ENCODE measurements around the gene MAP1LC3B.
"Not testable (repeated sequence)": the region's sequence is repeated elsewhere in the genome, so short reads cannot be mapped to it uniquely, and the experiment has no call there.

The MAP1LC3B gene

GRCh38 chr16:87389914-87390313, 2.2 kb upstream of the MAP1LC3B start:
- H3K27me3 ChIP-seq (ENCODE audit: control insufficient read depth in 5 of 5, insufficient read depth in 4 of 5, low read length in 5 of 5); H3K9ac ChIP-seq (ENCODE audit: low read length in 5 of 5); H3K9me3 ChIP-seq (ENCODE audit: control insufficient read depth in 5 of 5, low read length in 5 of 5); H3K36me3 ChIP-seq (ENCODE audit: control insufficient read depth in 5 of 5, insufficient read depth in 5 of 5, low read length in 5 of 5); H3K4me3 ChIP-seq (ENCODE audit: low read depth in 1 of 5, low read length in 5 of 5); H3K27ac ChIP-seq (ENCODE audit: low read depth, low read length): not testable (repeated sequence)
- peaks cover 11 to 50% (median 43%) of the 10 kb centered on the region in 5 donors for H3K4me1 ChIP-seq (ENCODE audit: control insufficient read depth in 5 of 5, insufficient read depth in 5 of 5, low read length in 5 of 5)

- peak overlapping the region; percentile 98 for H3K27ac ChIP-seq (ENCODE audit: low read depth, low read length)
- H3K36me3 ChIP-seq (ENCODE audit: control insufficient read depth in 5 of 5, insufficient read depth in 5 of 5, low read length in 5 of 5) = no peaks in the 10 kb centered on the region
- peak overlapping the region in 4 of 5 donors; percentile 69 to 90 (median 82) for H3K4me3 ChIP-seq (ENCODE audit: low read depth in 1 of 5, low read length in 5 of 5)
- H3K9me3 ChIP-seq (ENCODE audit: control insufficient read depth in 5 of 5, low read length in 5 of 5) = no peaks in the 10 kb centered on the region
- peak overlapping the region; percentile 17 to 95 (median 84) for H3K9ac ChIP-seq (ENCODE audit: low read length in 5 of 5)
- peaks cover 14 to 56% (median 46%) of the 10 kb centered on the region in 5 donors for H3K4me1 ChIP-seq (ENCODE audit: control insufficient read depth in 5 of 5, insufficient read depth in 5 of 5, low read length in 5 of 5)
- no peaks in the 10 kb centered on the region for H3K27me3 ChIP-seq (ENCODE audit: control insufficient read depth in 5 of 5, insufficient read depth in 4 of 5, low read length in 5 of 5)
Measured at GRCh38 chr16:87390641-87391323, 1.4 kb upstream of the MAP1LC3B start.

GRCh38 chr16:87391324-87391949, 699 bp upstream of the MAP1LC3B start:
- Histone ChIP-seq H3K36me3 (ENCODE audit: control insufficient read depth in 5 of 5, insufficient read depth in 5 of 5, low read length in 5 of 5) (no peaks in the 10 kb centered on the region), H3K27me3 (ENCODE audit: control insufficient read depth in 5 of 5, insufficient read depth in 4 of 5, low read length in 5 of 5) (no peaks in the 10 kb centered on the region), H3K9ac (ENCODE audit: low read length in 5 of 5) (peak overlapping the region; percentile 17 to 95 (median 84)), H3K4me3 (ENCODE audit: low read depth in 1 of 5, low read length in 5 of 5) (peak overlapping the region in 4 of 5 donors; percentile 69 to 90 (median 82)), H3K9me3 (ENCODE audit: control insufficient read depth in 5 of 5, low read length in 5 of 5) (no peaks in the 10 kb centered on the region), H3K4me1 (ENCODE audit: control insufficient read depth in 5 of 5, insufficient read depth in 5 of 5, low read length in 5 of 5) (peaks cover 14 to 56% (median 46%) of the 10 kb centered on the region in 5 donors), H3K27ac (ENCODE audit: low read depth, low read length) (peak overlapping the region; percentile 98)

GRCh38 chr16:87392821-87393679, 914 bp downstream of the MAP1LC3B start:
- H3K9ac ChIP-seq (ENCODE audit: low read length in 5 of 5) = peak overlapping the region; percentile 69 to 96 (median 88)
- H3K4me1 ChIP-seq (ENCODE audit: control insufficient read depth in 5 of 5, insufficient read depth in 5 of 5, low read length in 5 of 5) = peaks cover 10 to 46% (median 35%) of the 10 kb centered on the region in 5 donors
- peak overlapping the region; percentile 80 to 99 (median 90) for H3K4me3 ChIP-seq (ENCODE audit: low read depth in 1 of 5, low read length in 5 of 5)
- H3K9me3 ChIP-seq (ENCODE audit: control insufficient read depth in 5 of 5, low read length in 5 of 5) = no peaks in the 10 kb centered on the region
- no peaks in the 10 kb centered on the region for H3K36me3 ChIP-seq (ENCODE audit: control insufficient read depth in 5 of 5, insufficient read depth in 5 of 5, low read length in 5 of 5)
- peak overlapping the region; percentile 43 for H3K27ac ChIP-seq (ENCODE audit: low read depth, low read length)
- no peaks in the 10 kb centered on the region for H3K27me3 ChIP-seq (ENCODE audit: control insufficient read depth in 5 of 5, insufficient read depth in 4 of 5, low read length in 5 of 5)

- Histone ChIP-seq H3K9me3 (ENCODE audit: control insufficient read depth in 5 of 5, low read length in 5 of 5) (no peaks in the 10 kb centered on the region), H3K27ac (ENCODE audit: low read depth, low read length) (peak overlapping the region; percentile 43), H3K4me1 (ENCODE audit: control insufficient read depth in 5 of 5, insufficient read depth in 5 of 5, low read length in 5 of 5) (peaks cover 6 to 40% (median 32%) of the 10 kb centered on the region in 5 donors), H3K36me3 (ENCODE audit: control insufficient read depth in 5 of 5, insufficient read depth in 5 of 5, low read length in 5 of 5) (peaks cover 0 to 3% (median 2%) of the 10 kb centered on the region in 5 donors), H3K9ac (ENCODE audit: low read length in 5 of 5) (peak overlapping the region in 4 of 5 donors; percentile 87 to 96 (median 89)), H3K27me3 (ENCODE audit: control insufficient read depth in 5 of 5, insufficient read depth in 4 of 5, low read length in 5 of 5) (no peaks in the 10 kb centered on the region), H3K4me3 (ENCODE audit: low read depth in 1 of 5, low read length in 5 of 5) (peak overlapping the region; percentile 80 to 99 (median 90))
Measured at GRCh38 chr16:87393680-87394055, 1.5 kb downstream of the MAP1LC3B start.

GRCh38 chr16:87395181-87395842, 3.2 kb downstream of the MAP1LC3B start:
- Histone ChIP-seq H3K27ac (ENCODE audit: low read depth, low read length) (peak overlapping the region; percentile 43), H3K36me3 (ENCODE audit: control insufficient read depth in 5 of 5, insufficient read depth in 5 of 5, low read length in 5 of 5) (peaks cover 4 to 14% (median 11%) of the 10 kb centered on the region in 5 donors), H3K4me3 (ENCODE audit: low read depth in 1 of 5, low read length in 5 of 5) (no peak overlapping the region), H3K9ac (ENCODE audit: low read length in 5 of 5) (peak overlapping the region in 2 of 5 donors; percentile 16 to 28), H3K27me3 (ENCODE audit: control insufficient read depth in 5 of 5, insufficient read depth in 4 of 5, low read length in 5 of 5) (no peaks in the 10 kb centered on the region), H3K4me1 (ENCODE audit: control insufficient read depth in 5 of 5, insufficient read depth in 5 of 5, low read length in 5 of 5) (peaks cover 6 to 39% (median 29%) of the 10 kb centered on the region in 5 donors), H3K9me3 (ENCODE audit: control insufficient read depth in 5 of 5, low read length in 5 of 5) (no peaks in the 10 kb centered on the region)

GRCh38 chr16:87404764-87405625, 12.9 kb downstream of the MAP1LC3B start:
- Histone ChIP-seq H3K9me3 (ENCODE audit: control insufficient read depth in 5 of 5, low read length in 5 of 5) (no peaks in the 10 kb centered on the region), H3K27ac (ENCODE audit: low read depth, low read length) (no peak overlapping the region), H3K4me1 (ENCODE audit: control insufficient read depth in 5 of 5, insufficient read depth in 5 of 5, low read length in 5 of 5) (no peaks in the 10 kb centered on the region), H3K27me3 (ENCODE audit: control insufficient read depth in 5 of 5, insufficient read depth in 4 of 5, low read length in 5 of 5) (no peaks in the 10 kb centered on the region), H3K36me3 (ENCODE audit: control insufficient read depth in 5 of 5, insufficient read depth in 5 of 5, low read length in 5 of 5) (peaks cover 24 to 72% (median 59%) of the 10 kb centered on the region in 5 donors), H3K9ac (ENCODE audit: low read length in 5 of 5) (no peak overlapping the region), H3K4me3 (ENCODE audit: low read depth in 1 of 5, low read length in 5 of 5) (no peak overlapping the region)

GRCh38 chr16:87406495-87407088, 14.5 kb downstream of the MAP1LC3B start:
- H3K27ac ChIP-seq (ENCODE audit: low read depth, low read length) = no peak overlapping the region
- H3K4me1 ChIP-seq (ENCODE audit: control insufficient read depth in 5 of 5, insufficient read depth in 5 of 5, low read length in 5 of 5) = no peaks in the 10 kb centered on the region
- no peaks in the 10 kb centered on the region for H3K9me3 ChIP-seq (ENCODE audit: control insufficient read depth in 5 of 5, low read length in 5 of 5)
- H3K27me3 ChIP-seq (ENCODE audit: control insufficient read depth in 5 of 5, insufficient read depth in 4 of 5, low read length in 5 of 5) = no peaks in the 10 kb centered on the region
- no peak overlapping the region for H3K4me3 ChIP-seq (ENCODE audit: low read depth in 1 of 5, low read length in 5 of 5)
- H3K36me3 ChIP-seq (ENCODE audit: control insufficient read depth in 5 of 5, insufficient read depth in 5 of 5, low read length in 5 of 5) = peaks cover 21 to 76% (median 66%) of the 10 kb centered on the region in 5 donors
- H3K9ac ChIP-seq (ENCODE audit: low read length in 5 of 5) = no peak overlapping the region
